HUDEP-2 (cell line): Measurements from ENCODE around the gene FCGR3A.
"Not testable (repeated sequence)": the region's sequence is repeated elsewhere in the genome, so short reads cannot be mapped to it uniquely, and the experiment has no call there.

Source experiments
- DNase-seq, 76 experiments: peaks; one replicate each; lab custom pipeline; 2025; ENCODE audit not compliant: unreplicated experiment in 76 of 76; lab: John Stamatoyannopoulos, UW

The FCGR3A gene

DNA sequence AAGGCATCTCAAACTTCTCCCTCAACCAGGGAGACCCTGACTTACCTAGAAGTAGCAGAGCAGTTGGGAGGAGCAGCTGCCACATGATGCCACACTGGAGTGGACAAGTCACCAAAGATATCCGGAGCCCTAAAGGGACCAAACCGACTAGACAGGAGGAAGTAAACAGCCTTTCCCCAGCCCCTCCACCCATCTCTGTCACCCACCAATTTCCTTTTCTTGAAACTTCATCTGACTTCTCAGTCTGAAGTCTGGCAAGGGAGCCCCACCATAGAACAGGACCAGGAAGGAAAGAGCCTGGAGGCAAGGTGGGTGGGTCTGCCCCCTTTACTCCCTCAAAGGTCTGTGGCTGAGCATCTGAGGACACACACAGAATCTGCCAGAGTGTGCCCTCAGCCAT, at the start of gene FCGR3A:
Gene FCGR3A, minus strand, starts transcription at position 167 of the 400 bp plus-strand sequence. Its CDS starts 82 bp downstream, at position 85.
- no peak for DNase-seq

DNA sequence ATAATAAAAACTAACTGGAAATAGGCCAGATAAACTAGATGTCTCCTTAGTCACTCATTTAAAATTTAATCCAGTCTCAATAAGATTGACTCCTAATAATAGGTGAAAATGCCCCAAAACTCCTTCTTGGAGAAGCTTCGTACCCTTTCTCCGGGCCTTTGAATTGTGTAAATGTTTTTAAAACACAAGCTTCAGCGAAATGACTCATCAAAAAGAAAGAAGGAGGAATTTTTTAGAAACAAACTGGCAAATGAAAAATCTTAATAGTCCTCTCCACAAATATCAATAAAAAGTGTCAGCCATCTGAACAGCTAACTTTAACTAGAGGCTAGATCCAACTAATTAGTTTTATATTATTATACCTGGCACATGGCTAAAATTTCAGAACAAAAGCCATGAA, 47.5 kb upstream of the FCGR3A start:
- not testable (repeated sequence) for DNase-seq

DNA sequence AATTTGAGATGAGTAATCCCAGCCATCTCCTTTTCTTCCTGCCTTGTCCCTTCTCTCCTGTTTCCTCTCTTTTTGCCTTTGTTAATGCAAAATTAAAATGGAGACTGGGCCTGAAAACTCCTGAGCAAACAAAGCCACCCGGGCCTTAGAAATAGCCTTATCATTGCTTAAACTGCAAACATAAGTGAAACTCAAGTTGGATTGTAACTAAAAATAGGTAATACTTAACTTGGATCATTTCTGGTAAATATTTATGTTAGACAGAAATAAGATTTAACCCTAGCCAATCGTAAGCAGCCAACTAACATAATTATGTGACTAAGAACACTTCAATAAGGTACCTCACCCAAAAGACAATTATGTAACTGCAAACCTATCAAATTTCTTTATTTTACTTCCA, 46.0 kb upstream of the FCGR3A start:
- DNase-seq = not testable (repeated sequence)

DNA sequence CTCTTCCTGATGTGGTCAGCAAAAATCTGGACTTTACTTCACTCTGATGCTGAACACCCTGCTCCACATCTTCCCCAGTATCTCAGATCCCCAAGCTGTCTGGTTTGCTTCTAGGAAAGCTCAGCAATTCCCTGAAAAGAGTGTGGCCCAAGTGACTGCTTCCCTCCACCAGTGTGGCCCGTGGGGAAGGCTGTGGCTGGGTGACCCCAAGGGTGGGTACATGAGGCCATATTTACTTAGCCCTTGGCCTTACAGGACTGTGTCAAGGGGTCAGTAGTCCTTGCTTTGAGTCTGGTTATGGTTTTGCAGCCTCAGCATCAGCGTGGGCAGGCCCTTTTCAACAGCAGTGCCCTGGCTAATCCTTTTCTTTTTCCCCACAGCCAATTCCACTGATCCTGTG, 45.6 kb upstream of the FCGR3A start:
- not testable (repeated sequence) for DNase-seq

DNA sequence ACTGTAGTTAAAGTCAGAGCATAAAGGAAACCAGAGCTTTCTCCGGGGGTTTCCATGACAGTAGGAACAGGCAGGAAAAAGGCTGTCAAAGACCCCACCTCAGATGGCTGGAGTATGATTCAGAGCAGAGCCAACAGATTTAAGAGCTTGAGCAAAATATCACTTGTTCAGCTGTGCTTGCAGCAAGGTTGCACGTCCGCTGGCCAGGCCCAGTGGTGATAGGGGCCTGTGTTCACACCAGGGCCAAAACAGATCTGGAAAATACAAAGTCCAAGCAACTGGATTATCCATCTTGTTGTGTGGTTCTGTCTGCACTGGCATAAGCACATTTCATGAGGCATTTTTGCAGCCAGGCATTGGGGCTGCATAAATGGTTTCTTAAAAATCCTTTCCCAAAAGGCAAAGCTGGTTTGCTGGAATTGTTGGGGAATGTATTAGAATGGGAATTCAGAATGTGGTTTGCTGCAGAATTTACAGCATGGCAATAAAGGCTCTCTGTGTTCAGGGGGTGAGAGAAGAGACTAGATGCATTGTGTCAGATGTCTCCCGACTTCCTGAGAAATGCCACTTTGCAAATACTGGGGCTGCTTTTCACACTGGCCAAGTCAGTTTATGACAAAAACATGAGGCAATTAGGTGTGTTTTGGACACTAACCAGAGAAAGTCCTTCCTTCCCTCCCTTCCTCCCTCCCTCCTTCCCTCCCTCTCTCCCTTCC, 44.8 kb upstream of the FCGR3A start:
- DNase-seq = not testable (repeated sequence)

DNA sequence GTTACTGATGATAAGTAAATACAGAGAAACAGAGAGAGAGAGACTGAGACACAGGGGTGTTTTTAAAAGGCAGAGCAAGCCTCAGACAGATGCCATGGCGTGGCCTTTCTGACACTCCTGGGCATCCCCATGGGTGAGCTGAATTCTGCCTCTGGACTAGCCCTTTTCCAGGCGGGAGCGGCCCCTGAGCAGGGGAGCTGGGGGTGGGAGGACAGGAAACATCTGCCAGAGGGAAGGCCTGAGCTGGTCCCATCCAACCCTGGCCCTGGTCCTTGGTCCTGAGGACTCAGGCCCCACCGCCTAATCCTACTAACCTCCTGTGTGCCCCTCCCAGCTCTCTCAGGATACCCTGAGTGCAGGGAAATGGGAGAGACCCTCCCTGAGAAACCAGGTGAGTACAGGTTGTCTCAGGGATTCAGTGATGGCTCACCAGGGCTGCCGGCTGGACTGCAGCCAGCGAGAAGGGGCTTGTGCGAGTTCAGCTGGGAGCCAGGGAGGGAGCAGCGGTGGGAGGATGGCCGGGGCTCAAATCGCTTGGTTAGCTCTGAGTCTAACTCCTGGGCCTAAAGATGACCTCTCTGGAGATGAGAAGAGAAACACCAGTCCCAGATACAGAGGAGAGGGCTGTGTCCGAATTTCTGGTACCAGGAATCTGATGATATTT, 43.6 kb upstream of the FCGR3A start:
- DNase-seq = not testable (repeated sequence)

DNA sequence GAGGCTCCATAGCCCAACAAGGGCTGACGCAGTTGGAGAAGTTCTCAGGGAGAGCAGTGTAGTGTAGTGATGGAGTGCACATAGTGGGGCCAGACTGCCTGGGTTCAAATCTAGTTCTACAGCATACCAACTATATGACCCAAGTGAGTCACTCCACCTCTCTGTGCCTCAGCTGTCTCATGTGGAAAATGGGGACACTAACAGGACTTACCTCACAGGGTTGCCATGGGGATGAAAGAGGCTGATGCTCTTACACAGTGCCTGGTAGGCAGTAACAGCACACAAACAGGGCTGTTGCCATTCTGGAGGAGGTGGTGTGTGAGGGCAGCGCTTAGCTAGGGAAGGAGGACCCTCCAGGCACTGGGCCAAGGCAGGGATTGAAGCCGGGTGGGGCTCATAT, 43.0 kb upstream of the FCGR3A start:
- not testable (repeated sequence) for DNase-seq

DNA sequence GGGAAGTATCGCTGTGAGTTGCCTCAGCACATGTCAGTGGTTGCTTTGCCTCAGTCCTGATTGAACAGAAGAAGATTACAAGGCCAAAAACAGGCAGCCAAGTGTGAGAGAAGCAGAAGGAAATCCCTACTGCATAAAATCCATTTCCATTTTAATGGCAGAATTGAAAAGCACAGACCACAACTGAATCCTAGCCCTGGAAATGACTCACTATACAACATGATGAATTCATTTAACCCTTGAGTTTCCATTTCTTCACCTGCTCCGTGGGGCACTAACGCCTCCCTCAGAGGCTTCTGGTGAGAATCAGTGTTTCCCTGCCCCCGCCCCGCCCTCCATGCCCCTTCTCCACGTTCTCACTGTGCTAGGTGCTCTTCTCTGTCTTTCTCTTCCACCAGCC, 40.3 kb upstream of the FCGR3A start:
- not testable (repeated sequence) for DNase-seq

DNA sequence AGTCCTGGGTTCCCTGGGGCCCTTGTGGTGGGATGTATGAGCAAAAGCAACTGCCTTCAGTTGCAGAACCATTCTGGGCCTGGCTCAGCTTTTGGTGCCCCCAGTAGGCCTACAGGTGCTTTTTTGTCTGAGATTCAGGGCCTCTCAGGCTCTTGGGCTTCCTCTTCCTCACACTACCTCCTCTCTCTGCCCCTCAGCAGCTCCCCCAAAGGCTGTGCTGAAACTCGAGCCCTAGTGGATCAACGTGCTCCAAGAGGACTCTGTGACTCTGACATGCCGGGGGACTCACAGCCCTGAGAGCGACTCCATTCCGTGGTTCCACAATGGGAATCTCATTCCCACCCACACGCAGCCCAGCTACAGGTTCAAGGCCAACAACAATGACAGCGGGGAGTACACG, 39.7 kb upstream of the FCGR3A start:
- DNase-seq = not testable (repeated sequence)

DNA sequence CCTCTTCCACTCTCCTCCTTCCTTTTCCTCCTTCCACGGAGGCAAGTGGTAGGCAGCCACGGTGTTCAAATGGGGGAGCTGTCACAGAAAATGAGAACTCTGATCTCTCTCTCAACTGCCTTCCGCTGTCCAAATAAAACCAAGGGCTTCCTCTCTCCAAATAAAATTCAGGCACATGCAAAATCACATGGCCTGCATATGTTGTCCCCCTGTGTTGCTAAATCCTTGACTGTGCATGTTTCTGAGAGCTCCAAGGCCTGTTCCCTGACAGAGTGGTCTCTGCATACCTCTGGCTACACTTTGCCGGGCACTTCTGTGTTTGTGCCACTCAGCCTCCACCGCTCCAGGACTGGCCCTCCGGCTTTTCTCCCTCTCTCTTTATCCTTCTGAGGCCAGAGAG, 39.0 kb upstream of the FCGR3A start:
- not testable (repeated sequence) for DNase-seq

DNA sequence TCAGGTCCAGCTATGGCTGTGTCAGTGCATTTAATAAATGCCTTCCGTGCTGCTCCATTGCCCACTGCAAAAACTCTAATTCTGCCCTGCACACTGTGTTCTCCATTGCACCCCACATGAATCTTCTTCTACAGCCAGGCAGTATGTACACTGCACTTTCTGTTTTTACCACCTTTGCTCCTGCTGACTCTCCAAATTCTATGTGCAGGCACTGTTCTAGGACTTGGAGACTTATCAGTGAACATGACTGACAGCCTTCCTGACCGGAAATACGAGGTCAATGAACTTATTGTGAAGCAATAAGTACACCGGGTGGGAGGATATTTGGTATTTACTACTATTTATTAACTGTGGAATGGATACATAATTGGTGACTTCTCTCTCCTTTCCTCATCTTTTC, 33.3 kb upstream of the FCGR3A start:
- DNase-seq = not testable (repeated sequence)

DNA sequence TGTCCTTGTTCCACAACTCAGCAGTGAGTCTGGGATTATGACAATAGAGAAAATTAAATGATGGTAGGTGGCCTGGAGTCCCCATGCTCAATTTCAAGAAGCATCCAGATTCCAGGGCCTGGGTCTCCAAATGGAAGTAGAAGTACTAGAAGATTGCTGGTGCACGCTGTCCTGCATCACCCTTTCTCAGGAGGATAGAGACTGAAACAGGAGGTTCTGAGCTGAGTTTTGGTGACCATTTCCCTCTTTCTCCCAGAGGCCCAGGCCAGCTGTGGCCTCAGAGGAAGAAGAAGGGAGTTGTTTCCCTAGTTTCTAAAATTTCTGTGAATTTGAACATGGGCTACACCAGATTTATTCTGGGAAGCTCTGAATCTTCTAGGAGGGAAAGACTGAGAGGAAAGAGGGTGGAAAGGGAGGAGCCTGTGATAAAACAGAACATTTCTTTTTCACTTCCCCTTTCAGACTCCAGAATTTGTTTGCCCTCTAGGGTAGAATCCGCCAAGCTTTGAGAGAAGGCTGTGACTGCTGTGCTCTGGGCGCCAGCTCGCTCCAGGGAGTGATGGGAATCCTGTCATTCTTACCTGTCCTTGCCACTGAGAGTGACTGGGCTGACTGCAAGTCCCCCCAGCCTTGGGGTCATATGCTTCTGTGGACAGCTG, 31.4 kb upstream of the FCGR3A start:
- not testable (repeated sequence) for DNase-seq

DNA sequence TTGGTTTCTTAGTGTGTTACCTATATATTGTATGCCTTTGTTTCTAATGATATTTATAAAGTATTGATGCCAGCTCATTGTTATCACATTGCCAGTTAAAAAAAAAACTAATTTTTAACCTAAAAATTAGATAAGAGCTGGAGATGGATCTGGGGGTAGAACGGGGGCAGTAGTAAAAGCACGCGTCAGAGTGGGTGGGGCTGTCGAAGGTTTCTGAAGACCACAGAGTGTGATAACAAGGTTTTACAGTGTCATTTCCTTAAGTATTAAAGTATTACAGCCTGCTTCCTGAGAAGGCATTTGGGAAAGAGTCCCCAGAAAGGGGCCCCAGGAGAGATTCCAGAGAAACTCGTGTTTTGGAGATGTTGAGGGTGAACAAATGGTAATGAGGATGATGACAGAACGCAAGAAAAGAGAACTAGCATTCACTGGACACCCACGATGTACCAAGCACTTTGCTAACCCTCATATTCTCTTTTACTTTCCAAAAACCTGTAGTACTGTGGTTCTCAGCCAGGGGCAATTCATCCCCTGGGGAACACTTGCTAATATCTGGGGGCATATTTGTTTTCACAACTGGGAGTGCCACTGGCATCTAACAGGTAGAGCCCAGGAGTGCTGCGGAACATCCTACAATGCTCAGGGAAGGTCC, 30.4 kb upstream of the FCGR3A start:
- not testable (repeated sequence) for DNase-seq

DNA sequence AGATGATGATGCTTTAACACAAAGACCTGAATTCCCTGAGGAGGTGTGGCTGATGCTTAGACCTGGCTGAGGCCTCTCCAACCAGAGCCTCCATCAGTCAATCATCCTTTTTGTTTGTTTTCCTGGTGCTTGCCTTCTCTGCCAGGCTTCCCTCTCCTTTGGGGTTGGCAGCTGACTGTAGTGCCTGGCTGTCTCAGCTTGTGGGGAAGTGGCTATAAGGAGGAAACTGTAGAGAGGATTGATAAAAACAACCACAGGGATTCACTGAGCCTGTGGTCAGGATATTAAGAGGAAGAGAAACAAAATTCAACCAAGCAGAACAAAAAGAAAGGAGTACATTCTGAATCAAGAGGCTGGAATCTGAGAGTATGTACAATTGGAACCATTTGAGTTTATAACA, 27.1 kb upstream of the FCGR3A start:
- not testable (repeated sequence) for DNase-seq

DNA sequence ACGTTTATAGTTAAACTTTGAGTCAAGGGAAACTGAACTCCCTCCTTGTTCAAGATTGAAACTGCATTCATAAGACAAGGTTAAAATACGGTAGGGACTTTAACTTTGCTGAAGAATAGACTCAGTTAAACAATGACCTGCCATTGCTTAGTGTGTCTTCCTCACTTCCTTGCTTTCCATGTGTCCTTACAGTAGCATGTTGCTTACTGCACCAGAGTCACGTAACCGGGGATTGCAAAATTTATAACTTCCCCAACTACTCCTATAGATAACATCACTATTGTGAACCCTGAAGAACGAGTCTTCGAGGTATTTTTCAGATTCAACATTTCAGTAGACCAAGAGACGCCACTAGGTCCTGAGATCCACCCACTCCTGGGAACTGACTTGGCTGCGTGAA, 22.1 kb upstream of the FCGR3A start:
- not testable (repeated sequence) for DNase-seq

DNA sequence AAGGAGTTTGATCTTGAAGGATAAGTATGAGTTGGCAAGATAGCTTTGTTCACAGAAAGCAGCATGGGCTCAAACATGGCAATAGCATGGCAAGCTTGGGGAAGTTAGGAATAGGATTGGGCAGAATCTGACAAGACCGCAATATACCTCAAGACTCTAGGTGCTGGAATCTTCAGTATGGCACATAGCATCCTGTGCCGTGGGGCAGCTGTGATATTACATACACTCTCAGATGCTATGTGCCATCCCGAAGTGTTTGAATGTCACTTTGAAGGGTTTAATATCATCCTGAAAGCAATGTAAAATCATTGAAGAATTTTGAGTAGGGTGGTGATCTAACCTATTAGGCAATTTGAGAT, 17.0 kb upstream of the FCGR3A start:
- DNase-seq = not testable (repeated sequence)

DNA sequence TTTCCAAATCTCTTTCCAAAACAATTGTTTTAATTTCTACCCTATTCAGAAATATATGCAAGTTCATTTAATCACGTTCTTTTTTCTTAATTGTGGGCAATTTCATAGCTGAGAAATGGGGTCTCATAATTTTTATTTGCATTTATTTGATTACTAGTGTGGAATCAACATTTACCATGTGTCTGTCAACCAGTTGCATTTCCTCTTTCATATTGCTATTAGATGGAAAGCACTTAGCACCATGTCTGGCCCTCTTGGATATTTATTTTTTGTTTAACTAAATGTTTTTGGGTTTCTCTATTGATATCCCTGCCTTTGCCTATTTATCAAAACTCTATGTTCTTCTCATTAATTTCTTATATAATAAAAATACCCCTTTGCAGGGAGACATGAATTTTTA, 13.9 kb upstream of the FCGR3A start:
- DNase-seq = not testable (repeated sequence)

DNA sequence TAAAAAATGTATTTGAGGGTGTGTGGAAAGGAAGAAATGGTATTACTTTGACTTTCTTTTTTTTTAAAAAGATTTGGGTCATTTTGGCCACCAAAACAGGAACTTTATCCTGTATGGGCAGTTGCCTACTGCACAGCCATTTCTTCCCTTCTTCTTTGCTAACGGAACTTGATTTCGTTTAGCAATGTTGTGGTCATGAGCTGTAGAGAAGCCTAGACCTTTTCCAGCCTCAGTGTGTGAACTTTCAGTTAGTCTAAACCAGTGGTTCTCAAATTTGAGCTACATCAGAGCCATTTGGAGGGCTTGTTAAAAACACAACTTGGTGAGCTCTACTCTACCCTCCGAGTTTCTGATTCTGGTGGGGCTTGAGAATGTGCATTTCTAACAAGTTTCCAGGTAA, 12.8 kb upstream of the FCGR3A start:
- DNase-seq = not testable (repeated sequence)

DNA sequence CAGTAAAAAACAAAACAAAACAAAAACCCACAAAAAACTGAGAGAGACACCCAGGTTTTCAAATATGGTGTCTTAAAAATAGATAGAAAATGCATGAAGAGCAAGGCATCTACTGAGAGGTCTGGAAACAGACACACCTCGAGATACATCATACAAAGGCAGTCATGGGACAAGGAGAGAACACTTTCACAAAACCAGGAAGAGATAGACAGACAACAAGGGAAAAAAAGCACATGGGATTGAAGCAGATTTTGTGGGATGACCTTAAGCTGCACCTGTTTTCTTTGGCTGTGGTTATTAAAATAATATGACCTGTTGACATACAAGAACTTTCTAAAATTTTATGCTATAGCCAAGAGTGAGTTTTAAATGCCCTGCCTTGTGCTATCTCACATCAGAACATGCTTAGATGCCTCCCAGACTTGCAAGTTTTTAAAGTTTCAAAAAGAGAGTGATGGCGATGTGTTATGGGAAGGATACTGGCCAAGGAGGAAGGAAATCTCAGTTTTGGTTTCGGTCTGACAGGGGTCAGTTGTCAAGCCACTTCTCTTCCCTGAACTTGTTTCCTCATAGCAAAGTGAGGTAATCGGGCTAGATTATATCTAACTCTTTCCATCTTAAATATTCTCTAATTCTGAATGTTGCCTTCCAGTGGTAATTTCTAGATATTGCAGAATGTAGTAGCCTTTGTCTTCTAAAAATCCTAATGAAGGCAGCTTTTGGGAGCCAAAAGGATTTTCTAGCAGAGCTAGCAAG, 11.5 kb upstream of the FCGR3A start:
- peak in 7 of 76 experiments; percentile 2 to 63 (median 30) for DNase-seq
